22Rv1 (cell line): ENCODE data around the gene THSD4.

Experiments used
- ZFX ChIP-seq: fragments of 450-650 bp; IDR thresholded peaks from 2 replicates; pipeline ENCODE4 v1.6.1; 2017; ENCODE audit warnings: antibody characterized with exemption, borderline replicate concordance
- TF ChIP-seq, protein P1 (sequence below): fragments of 450-650 bp; IDR thresholded peaks from 2 replicates; pipeline ENCODE4 v1.5.1; 2017; ENCODE audit warnings: mild to moderate bottlenecking

DNA sequence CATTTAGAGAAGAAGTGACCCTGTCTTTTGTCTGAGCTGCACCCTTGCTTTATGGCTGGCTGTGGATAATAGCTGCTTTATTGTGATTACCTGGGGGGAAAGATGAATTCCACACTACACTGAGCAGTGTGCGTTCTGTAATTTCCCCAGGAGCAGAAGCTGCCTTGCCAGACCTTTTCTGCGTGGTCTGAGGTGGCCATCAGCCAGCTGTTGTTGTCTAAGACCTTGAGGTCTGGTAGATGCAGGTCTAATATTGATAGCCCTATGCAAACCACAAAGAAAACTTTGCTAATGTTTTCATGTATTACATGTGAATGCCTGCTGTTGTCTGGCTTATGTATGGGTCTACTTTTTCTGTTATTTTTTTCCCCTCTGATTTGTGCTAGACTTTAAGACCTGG lies 144.6 kb downstream of the THSD4 start:
- TF ChIP-seq, protein P1, sequence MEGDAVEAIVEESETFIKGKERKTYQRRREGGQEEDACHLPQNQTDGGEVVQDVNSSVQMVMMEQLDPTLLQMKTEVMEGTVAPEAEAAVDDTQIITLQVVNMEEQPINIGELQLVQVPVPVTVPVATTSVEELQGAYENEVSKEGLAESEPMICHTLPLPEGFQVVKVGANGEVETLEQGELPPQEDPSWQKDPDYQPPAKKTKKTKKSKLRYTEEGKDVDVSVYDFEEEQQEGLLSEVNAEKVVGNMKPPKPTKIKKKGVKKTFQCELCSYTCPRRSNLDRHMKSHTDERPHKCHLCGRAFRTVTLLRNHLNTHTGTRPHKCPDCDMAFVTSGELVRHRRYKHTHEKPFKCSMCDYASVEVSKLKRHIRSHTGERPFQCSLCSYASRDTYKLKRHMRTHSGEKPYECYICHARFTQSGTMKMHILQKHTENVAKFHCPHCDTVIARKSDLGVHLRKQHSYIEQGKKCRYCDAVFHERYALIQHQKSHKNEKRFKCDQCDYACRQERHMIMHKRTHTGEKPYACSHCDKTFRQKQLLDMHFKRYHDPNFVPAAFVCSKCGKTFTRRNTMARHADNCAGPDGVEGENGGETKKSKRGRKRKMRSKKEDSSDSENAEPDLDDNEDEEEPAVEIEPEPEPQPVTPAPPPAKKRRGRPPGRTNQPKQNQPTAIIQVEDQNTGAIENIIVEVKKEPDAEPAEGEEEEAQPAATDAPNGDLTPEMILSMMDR: no peak
- TF ChIP-seq ZFX: no peak
